HG03066 (cell line): ENCODE measurements around the gene FGGY.
"Not testable (repeated sequence)": the region's sequence is repeated elsewhere in the genome, so short reads cannot be mapped to it uniquely, and the experiment has no call there.

Experiments
- ATAC-seq: cut with Tn5 transposase; IDR thresholded peaks from one replicate; pipeline ENCODE4 v1.9.1; 2021; ENCODE audit warnings: low read depth; ENCODE audit not compliant: unreplicated experiment

FGGY gene

DNA sequence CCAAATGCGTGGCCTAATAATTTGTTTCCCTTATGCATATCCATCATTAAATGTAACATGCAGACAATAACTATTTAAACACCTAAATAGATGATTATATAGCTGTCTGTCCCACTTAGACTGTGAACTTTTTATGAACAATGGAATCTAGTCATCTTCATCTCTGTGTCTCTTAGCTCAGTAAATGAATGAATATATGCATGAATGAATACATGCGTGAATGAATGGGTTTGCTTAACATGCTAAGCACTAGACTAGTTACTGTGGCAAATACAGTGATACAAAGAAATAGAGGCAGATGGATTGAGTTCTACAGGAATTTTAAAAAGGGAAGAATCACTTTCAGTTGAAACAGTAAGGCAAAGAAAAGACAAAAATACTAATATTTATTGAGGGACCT, 232.0 kb downstream of the FGGY start:
- no peak for ATAC-seq

- ATAC-seq = no peak
Measured at GRCh38 chr1:59530119-59530518, 233.2 kb downstream of the FGGY start.

DNA sequence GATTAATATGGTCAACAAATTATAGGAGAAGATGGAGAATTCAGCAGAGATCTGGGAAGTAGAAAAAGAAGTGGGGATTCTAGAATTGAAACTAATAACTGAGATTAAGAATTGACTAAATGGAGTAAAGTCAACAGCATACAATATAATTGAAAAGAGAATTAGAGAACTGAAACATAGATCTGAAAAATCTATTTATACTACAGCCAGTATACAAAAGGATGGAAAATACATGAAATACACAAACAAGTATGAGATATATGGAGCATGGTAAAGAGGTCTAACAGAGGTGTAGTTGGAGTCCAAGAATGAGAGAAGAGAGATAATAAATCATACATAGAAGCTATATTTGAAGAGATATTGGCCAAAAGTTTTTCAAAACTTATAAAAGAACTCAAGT, 235.2 kb downstream of the FGGY start:
- no peak for ATAC-seq

GRCh38 chr1:59538476-59538875, 241.6 kb downstream of the FGGY start:
- ATAC-seq = not testable (repeated sequence)

DNA sequence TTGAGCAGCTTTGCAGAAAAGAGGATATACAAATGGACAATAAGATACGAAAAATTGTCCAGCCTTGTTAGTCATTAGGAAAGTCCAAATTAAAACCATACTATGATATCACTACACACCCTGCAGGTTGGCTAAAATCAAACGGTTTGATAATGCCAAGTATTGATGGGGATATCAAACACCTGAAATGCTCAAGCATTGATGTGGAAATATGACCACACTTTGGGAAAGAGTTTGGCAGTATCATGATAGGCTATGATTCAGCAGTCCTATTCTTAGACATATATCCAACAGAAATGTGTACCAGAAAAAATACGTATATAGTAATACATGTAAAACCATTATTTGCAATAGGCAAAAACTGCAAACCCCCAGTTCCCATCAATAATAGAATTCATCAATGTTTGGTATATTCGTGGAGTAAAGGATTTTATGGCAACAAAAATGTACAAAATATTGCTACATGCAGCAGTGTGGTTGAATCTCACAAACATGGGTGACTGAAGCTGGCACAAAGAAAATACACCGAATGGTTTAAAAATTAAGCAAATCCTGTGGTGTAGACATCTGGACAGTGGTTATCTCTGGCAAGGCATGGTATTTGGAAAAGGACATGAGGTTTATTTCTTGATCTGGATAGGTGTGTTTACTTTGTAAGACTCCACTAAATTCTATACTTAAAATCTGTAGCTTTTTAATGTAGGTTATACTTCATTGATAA, 243.2 kb downstream of the FGGY start:
- ATAC-seq = no peak

DNA sequence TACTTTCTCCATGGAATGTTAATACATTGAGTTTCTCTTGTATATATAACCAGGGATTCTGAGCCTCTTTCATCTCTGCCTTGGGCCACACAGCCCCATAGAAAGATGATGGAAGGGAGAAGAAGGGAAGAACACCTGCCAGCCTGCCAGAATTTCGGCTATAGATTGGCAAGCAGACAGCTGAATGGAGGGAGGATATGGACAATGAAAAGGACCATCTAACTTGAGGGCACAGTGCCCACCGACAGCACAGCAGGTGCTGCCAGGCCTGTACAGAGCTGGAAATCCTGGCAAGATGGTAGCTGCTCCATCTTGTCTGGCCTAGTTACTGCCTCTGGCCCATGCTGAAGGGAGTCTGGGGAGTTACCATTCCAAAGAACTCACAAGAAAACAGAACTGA, 244.3 kb downstream of the FGGY start:
- ATAC-seq = no peak

DNA sequence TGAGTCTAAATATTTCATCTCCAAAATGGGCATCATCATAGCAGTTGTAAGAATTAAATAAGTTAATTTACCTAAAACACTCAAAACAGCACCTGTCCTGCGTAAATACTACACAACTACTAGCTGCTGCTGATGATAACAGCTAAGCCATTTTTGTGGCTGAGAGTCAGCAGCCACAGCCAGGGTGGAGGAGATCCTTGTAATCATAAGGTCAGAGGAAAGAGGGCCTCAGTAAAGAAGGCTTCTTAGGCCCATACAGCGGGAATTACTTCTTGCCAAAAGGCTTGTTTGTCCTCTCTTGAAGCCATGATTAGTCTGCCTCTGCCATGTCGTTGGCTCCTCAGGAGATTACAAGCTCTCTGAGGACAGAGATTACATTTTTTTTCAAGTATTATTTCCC, 245.0 kb downstream of the FGGY start:
- no peak for ATAC-seq

DNA sequence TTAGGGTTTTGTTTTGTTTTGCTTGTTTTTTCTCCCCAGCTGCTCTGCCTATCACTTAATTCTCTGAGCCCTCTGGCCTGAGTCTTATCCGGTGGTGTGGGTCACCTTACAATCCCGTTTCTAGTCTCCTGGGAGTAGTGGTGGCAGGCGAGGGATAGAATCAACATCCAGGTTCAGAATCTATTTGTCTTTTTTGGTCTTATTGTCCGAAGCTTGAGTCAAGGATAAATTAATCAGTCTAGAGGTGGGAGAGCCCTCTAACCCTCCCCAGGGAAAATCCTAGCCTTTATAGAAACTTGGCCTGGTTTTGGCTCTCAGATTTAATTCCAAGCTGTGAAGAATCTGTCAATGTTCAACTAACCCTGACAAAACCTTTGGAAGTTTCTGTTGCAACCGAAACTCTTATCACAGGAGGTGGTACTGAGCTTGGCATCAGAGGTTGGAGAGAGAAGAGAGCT, 246.3 kb downstream of the FGGY start:
- ATAC-seq = no peak

GRCh38 chr1:59544615-59545293, 247.9 kb downstream of the FGGY start:
- ATAC-seq = no peak

GRCh38 chr1:59545830-59546229, 248.9 kb downstream of the FGGY start:
- ATAC-seq = no peak

- no peak for ATAC-seq
Measured at GRCh38 chr1:59549066-59549837, 252.4 kb downstream of the FGGY start.

GRCh38 chr1:59549903-59550302, 253.0 kb downstream of the FGGY start:
- no peak for ATAC-seq

- no peak for ATAC-seq
Measured at GRCh38 chr1:59552007-59552406, 255.1 kb downstream of the FGGY start.

DNA sequence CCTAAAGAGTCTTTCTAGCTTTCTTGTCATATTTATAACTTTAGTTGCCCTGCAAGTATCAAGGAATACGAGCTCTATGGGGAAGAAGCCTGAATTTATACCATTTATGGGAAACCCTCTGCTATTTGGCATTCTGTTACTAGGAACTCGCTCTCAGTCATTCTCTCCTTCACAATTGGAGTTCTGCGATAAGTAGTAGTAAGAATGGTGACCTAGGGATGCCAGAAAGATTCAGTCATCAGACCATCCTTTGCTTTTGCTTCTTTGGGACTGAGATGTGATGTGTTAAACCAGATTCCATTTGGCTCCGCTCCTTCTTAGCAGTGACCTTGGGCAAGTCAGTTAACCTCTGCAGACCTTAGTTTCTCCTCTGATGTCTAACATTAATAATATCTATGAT, 256.5 kb downstream of the FGGY start:
- ATAC-seq = no peak

DNA sequence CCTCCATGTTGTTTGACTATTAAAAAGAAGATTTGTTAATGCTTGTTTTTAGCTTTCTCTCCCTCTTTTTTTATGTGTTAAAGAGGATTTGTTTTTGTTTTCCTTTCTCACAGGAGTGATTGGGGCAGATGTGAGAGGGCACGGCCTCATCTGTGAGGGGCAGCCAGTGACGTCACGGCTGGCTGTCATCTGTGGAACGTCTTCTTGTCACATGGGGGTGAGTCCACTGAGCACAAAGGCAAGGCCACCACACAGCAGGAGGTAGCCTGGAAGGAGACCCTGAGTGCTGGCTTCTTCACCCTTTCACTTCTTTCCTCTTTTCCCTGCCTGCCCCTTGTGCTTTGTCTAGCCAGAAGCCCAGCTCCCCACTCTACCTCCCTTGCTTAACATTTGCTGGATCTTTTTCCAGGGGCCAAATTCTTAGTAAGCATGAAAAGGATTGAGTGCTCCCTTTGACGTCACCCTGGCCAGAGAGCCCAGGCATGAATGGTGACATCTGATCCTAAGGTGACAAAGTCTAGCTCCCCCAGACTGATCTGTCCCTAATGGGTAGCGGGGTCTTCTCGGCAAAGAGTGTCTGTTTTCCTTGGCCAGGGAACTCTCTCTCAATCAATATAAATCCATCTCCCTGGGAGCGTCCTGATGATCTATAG, 257.2 kb downstream of the FGGY start:
- ATAC-seq = no peak

GRCh38 chr1:59554752-59555151, 257.9 kb downstream of the FGGY start:
- no peak for ATAC-seq

DNA sequence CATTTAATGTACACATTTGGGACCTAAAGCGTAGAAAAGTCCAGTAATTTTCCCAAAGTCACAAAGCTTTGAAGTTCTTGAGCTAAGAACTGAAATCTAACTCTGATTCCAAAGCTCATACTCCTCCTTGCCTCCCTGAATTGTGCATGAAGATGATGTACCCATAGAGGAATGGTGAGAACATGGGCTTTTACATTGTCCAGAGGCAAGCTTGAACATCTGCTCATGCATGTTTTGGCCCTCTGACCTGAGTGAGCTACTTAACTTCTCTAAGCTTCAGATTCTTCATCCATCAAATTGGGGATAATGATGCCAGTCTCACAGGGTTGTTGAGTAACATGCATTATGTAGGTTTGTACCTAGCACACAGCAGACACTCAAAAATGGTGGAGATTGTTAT, 259.5 kb downstream of the FGGY start:
- no peak for ATAC-seq

DNA sequence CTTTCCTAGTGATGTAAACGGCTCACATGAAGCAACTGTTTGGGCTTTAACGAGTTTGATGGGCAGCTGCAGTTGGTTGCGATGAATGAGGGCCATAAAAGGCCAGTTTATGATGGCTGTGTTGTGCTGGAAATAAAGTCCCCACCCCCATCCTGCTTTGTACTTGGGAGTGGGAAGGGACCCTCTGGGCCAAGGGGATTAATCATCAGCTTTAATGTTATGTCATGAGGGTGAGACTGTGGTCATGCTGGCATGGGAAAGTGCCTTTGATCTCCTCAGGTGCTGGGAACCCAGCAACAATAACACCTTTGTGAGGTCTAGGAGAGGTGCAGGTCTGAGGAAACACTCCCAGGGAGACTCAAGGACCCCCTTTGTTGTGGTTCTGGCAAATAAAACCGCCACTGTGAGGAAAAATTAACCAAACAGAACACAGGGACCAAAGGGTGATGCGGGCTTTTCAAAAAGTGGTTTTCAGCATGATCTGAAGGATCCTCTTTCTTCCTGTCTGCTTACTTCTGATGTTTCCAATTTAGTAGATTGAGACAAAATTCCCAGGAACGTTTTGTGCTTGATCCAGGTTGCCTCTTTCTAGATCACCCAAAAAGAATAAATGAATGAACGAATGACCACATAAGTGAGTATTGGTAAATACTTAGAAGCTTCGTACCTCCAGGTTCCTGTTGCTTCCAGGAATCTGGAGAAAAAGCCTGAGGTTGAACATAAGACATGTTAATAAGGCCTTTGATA, 260.1 kb downstream of the FGGY start:
- no peak for ATAC-seq

- ATAC-seq = no peak
Measured at GRCh38 chr1:59557549-59557885, 260.6 kb downstream of the FGGY start.

- ATAC-seq = not testable (repeated sequence)
Measured at GRCh38 chr1:59558580-59558979, 261.7 kb downstream of the FGGY start.
